Measurements from ENCODE around the gene UNC13D.
A peak's percentile ranks its signal among the peaks of the same experiment; 100 is the strongest.
"Not testable (repeated sequence)": the region's sequence is repeated elsewhere in the genome, so short reads cannot be mapped to it uniquely, and the experiment has no call there.

UNC13D gene

DNA sequence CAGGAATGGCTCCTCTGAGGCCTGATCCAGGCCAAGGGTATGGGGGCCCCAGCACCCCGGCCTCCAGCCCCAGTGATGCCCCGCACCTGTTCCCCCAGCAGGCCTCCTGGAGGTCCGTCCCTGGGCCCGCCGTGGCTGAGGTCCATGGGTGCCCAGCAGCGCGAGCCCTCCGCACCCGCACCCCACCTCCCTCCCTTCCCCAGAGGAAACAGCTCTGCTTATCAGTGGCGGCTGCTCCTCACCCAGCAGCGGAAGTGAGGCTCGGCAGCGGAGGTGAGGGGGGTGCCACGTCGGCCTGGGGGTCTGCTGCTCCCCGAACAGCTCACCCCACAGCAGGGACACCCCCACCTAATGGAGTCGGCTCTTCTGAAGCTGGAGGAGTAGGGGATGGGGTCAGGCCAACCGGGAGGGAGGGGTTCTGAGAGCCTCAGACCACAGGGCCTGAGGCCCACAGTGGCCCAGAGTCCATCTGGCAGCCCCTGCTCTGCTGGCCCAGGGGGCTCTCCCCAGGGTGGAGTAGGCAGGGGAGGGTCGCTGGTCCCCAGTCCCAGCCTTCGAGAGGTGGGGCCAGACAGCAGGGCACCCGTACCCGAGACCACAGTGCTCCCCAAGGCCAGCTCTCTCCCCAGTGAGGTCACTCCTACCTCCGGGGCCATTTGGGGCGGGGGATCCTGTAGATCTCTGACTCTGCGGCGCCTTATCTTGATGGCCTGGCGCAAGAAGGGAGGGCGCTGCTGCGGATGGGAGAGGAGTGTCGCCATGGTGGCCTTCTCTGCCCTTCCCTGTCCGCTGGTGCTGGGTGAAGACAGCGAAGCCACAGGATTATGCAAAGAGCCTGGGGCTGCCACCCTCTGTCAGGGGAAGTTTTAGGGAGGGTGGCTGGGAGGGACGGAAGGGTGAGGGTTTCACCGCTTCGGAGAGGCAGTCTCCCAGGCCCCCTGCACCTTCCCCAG lies at the start of gene UNC13D:
Gene UNC13D (minus strand): TSS at position 828 of the 953 bp plus-strand sequence. CDS start 67 bp downstream, at position 761.
- DNase-seq = no peak

DNA sequence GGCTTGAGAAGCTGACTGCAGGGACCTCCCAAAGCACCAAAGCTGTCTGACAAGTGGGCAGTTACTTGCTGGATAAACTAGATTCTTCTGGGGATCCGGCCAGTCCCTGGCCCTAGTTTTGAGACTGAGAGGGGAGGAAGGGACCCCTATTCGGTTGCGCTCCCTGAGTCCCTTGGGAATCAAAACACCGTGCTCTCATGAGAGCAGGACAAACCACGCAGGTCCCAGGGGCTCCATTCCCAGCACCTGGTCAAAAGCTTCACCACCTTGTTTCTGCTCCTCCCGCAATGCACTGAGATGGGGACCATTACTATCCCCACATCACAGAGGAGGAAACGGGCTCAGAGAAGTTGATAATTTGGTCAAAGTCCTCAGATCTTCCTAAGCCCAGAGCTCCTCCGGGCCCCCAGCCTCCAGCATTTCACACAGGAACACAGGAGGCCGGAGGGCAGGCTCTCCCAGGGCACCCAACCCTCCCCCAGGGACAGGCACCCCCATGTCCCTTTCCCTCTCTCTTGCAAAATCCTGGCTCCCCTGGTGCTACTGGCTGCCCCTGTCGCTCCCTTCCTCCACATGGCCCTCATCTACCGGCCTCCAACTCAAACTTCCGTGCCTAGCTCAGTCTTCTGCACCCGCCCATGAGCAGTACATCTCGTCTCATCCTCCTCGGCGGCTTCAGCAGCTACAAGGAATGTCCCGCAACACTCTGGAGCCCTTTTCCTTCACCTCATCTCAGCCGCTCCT lies 49.3 kb upstream of the UNC13D start:
- DNase-seq = no peak

DNA sequence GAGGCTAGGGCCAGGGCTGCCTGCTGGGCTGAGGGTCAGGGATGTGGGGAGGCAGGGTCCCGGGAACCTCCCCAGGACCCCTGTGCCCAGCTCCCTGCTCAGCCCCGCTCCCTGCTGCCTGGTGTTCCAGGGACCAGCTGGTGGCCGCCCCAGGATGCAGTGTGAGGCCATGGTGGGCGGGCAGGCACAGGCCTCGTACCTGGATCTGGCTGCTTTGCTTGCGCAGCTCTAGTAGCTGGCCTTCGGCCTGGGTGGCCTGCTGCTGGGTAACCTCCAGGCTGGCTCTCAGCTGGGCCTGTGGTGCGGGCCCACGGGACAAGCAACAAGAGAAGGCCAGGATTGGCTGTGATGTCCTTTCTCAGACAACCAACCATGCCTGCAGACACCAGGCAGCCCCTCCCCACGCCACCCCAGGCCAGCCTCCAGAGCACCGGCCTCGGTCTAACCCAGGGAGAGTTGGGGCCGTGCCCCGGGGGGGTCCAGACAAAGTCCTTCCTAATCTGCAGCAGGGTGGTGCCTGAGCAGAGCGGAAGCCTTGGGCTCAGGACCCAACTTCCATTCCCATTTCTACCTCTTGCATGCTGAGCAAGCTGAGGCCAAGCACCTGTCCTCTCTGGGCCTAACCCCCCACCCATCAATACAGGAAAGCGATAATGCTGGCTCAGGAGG lies 48.5 kb upstream of the UNC13D start:
- no peak for DNase-seq

DNA sequence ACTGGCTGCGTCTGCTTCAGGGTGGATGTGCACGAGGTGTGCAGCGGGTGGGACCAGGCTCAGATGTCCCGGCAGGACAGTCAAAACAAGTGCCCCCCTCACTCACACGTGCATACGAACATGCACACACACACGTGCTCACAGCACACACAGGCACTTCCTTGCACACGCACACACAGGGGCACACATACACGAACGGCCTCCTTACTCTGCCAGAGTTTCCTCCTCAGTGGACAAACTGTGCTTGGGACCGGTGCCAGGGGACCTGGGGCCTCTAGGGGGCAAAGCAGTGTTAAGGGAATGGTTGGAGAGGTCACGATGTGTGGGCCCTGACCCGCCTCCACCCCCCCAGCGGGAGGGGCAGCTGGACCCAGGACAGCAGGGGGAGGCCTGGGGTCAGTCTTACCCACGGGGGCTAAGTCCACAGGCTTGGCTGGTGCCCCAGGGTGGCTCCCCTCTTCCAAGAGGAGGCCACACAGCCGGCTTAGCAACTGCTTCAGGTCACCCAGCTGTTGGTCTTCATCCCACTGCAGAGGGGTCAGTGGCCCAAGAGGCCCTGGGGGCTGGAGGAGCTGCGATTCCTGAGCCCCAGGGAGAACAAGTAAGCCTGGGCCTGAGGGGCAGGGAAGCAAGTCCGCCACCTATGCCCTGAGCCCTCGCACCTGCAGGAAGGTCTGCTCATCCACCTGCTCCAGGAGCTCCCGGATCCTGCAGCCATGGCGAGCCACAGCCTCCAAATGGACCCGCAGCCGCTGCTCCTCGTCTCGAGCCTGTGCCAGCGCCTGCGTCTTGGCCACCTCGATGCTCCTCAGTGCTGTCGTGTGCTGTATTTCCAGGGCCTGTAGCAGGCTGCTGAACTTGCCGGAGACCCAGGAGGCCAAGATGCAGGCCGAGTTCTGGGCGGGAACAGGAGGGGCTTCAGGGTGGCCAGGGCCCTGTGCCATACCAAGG lies 47.7 kb upstream of the UNC13D start:
- DNase-seq = no peak

DNA sequence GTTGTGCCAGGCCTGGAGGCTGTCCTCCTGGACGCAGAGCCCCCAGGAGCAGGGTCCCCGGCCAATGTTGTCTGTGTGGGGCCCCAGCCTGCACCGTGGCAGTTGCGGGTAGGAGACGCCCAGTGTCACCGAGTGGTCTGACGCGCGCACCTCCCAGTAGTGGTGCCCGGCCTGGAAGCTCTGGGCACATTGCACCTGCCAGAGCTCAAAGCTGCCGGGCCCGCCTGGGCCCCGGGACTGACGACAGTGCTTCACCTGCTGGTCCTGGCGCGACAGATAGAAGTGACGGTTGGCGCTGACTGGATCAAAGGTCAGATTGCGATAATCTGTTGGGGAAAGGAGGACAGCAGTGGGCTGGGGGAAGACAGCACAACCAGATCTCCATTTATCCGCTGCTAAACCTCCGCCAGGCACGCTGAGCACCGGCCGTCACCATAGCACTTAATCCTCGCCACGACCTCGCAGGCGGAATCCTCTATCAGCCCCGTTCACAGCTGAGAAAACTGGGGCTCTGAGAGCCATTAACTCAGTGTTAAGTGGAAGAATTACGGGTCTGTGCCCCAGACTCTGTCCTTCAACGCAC lies 46.9 kb upstream of the UNC13D start:
- DNase-seq = no peak

DNA sequence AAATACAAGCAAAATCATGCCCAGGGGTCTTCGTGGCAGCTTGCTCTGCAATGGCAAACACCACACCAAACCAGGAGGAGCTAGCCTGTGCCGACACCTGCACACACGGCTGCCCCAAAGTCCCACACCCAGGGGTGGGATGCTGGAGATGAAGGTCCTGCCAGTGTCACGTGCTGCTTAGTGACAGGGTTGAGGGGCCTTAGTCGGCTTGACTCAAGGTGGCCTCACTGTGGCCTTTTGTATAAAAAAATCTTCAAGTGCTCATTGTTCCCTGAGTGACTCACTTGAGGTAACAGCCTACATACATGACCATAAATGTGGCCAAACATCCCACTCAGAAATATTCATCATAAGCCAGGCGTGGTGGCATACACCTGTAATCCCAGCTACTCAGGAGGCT lies 45.2 kb upstream of the UNC13D start:
- no peak for DNase-seq

DNA sequence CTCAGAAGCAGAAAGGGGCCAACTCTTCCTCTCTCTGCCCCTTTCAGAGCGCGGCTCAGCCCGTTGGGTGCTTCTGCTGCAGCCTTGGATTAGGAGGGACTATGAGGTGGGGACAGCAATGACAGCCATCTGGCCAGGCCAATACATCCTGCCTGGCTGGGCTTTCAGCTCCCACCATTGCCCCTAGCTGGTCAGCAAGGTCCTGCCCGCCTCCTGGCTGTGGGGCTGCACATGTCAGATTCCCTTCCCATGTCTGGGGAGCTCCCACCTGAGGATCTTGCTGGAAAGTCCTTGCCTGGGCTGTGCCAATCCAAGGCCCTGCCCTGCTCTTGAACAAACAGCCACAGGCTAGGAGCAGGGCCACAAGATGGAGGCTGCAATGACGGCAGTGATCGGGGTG lies 44.3 kb upstream of the UNC13D start:
- DNase-seq = no peak

DNA sequence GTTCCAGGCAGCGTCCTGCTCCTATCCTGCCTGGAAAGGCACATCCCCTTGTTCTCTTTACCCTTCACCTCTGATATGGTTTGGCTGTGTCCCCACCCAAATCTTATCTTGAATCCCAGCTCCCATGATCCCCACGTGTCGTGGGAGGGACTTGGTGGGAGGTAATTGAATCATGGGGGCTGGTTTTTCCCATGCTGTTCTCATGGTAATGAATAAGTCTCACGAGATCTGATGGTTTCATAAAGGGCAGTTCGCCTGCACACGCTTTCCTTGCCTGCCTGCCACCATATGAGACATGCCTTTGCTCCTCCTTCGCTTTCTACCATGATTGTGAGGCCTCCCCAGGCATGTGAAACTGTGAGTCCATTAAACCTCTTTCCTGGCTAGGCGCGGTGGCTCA lies 41.7 kb upstream of the UNC13D start:
- DNase-seq = not testable (repeated sequence)

DNA sequence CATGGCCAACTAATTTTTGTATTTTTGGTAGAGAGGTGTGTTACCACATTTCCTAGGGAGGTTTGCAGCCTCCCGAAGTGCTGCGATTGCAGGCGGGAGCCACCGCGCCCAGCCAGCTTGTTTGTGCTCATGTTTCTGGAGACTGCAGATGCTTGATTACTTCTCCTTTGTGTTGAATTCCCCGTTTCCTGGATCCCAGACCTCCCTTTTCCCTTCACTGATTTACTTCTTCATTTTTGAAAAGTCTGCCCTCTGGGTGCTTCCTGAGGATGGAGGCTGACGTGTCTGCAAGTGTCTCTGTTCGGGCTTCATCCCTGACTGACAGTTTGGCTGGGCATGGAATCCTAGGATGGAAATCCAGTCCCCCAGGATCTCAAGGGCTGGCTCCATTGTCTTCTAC lies 41.2 kb upstream of the UNC13D start:
- DNase-seq = no peak

DNA sequence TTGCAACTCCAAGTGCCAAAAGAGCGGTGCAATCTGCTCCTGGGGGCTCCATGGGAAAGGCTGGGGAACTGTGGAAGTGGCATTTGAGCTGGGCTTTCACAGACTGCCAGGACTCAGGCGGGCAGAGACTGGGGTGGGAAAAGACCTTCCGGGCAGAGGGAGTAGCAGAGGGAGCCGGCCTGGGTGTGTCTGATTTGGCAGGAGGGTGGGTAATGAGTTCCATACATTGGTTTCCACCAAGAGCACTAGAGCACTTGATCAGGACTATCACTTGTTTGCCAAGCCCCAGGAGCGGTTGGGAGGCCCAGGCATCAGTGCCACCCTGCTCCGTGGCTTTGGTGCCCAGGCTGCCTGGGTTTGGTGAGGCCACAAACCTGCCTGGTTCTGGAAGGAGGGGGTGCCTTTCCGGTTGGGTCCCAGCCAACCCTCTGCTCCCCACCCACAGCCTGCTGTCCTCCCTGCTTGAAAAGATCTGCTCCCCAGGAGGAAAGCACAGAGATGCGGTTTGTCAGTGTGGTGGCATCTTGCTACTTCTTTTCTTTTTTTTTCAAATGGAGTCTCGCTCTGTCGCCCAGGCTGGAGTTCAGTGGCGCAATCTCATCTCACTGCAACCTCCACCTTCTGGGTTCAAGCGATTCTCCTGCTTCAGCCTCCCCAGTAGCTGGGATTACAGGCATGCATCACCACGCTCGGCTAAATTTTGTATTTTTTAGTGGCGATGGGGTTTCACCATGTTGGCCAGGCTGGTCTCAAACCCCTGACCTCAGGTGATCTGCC lies 37.7 kb upstream of the UNC13D start:
- no peak for DNase-seq

DNA sequence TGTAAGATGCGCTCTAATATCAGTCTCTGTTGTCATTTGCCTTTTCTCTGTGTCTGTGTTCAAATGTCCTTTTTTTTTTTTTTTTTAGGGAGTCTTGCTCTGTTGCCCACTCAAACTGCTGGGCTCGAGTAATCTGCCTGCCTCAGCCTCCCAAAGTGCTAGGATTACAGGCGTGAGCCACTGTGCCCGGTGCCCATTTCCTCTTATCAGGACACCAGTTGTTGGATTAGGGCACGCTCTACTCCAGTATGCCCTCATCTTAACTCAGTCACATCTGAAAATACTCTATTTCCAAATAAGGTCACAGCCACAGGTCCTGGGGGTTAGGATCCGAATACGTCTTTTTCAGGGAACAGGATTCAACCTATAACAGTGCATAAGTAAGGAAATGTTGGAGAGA lies 36.1 kb upstream of the UNC13D start:
- no peak for DNase-seq

DNA sequence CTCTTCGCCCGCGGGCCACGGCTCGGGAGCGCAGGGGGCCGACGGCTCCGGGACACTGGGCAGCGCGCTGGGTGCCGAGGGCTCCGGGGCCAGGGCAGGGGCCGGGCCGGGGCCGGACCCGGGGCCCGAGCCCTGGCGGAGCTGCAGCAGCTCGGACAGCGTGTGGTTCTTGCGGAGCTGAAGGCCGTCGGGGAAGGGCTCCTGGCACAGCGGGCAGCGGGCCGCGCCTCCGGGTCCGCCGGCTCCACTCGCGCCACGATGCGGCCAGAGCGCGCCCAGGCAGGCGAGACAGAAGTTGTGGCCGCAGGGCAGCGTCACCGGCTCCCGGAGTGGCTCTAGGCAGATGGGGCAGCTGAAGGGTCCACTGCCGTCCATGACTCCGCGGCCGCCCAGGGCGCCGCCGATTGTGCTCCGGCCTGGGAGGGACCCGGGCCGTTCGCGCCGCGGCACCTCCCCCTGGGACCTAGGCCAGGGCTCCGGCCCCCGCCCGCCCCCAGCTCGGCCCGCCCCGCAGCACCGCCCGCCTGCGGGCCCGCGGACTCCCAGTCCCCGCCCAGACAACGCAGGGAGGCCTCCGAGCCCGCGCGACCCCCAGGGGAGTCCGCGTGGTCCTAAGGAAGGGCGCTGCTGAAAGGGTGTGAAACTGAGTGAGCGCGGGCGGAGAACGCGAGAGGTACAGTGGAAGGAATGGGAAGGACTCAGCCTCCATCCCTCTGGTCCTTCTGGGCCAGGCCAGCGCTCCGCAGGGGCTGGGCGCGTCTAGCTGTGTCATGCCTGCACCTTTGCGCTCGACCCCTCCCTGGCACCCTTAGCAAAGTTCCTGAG lies 34.2 kb upstream of the UNC13D start, which contains the start of gene TRIM47:
Gene TRIM47 (minus strand): TSS at position 408 of the 825 bp plus-strand sequence. CDS start 33 bp downstream, at position 375.
- DNase-seq = peak; percentile 65

DNA sequence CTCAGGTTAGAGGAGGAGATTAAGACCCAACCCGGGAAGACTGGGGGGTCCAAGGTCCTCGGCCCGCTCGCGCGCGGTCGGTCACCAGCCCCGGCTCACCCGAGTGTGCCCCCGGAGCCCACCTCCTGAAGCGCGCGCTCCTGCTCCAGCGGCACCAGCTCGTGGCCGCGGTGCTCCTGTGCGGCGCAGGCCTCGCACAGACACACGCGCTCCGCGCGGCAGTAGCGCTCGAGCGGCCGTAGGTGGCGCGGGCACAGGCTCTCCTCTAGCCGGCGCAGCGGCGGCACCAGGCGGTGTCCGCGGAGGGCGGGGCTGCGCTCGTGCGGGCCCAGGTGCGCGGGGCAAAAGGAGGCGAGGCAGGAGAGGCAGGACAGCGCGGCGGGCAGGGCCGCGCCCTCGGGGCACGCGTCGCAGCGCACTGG lies 33.6 kb upstream of the UNC13D start:
- peak; percentile 73 for DNase-seq

DNA sequence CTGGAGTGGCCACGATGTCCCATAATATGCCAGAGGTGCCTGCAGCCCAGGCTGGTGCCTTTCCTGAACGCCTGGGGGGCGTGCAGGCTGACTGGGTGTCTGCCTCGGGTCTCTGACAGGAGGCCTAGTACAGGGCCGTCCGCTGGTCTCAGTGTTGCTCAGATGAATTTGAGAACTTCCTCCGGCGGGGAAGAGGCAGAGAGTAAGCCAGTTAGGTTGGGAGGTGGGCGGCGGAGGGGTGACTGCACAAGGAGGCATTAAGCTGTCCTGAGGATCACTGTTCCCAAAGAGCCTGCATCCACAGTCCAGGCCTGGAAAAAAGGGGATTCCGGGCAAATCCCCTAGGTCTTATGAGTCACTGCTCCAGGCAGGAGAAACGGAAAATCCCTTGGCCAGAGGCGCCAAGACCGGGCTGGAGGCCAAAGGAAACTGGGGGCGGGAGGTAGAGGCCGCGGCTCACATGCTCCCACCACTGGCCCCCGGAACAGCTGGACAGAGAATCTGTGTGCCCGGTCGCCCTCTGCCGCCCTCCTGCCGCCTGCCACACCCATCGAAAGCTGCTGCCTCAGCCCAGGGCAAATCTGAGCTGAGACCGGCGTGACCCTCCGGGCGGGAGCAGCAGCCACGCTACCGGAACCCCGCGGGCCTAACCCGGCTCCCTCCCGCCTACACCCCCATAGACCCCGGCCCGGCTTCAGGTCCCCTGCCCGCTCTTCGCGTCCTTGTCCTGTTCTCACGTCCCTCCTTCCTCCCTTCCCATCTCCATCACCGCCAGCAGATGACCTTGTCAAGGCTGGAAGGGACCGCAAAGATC lies 32.9 kb upstream of the UNC13D start:
- no peak for DNase-seq

DNA sequence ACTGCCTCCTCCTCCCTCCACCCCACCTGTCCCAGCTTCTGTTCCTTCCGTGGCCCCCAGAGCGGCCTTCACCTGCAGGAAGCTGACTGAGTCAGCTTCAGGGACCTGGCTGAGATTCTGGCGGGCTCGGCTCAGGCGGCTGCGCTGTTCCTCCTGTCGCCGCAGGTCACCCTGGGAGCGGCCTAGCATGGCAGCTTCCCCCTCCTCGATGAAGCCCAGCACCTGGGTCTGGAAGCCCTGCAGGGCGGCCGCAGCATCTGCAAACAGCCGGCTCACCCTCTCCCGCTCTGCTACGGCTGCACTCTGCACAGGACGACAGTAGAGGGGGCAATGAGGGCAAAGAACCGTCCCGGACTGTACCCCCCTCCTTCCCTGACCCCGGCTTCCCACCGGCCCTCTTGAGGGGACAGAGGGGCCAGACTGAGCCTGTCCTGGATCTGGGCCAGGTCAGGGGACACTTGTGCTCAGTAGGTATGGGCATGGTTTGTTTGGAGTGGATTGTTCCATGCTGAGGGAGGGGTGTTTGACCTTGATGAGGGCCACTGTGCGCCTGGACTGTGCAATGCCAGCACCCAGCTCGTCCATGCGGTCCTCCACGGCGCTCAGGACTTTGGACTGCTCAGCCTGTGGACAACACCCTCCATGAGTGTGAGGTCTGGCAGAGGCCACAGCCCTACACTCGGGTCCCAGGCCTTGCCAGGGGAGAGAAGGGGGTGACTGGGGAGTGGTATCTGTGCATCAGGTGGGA lies 32.2 kb upstream of the UNC13D start:
- DNase-seq = peak; percentile 73

DNA sequence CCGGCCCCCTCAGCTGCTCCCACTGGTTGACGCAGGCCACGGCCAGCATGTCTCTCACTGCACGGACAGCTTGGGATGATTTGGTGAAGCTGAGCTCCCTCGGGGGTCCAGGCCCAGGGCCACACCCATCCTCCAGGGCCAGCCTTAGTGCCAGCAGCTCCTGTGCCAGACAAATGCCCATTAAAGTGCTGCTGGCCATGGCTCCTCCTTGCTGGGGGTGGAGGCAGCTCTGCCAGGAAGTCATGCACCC lies 31.7 kb upstream of the UNC13D start:
- no peak for DNase-seq

DNA sequence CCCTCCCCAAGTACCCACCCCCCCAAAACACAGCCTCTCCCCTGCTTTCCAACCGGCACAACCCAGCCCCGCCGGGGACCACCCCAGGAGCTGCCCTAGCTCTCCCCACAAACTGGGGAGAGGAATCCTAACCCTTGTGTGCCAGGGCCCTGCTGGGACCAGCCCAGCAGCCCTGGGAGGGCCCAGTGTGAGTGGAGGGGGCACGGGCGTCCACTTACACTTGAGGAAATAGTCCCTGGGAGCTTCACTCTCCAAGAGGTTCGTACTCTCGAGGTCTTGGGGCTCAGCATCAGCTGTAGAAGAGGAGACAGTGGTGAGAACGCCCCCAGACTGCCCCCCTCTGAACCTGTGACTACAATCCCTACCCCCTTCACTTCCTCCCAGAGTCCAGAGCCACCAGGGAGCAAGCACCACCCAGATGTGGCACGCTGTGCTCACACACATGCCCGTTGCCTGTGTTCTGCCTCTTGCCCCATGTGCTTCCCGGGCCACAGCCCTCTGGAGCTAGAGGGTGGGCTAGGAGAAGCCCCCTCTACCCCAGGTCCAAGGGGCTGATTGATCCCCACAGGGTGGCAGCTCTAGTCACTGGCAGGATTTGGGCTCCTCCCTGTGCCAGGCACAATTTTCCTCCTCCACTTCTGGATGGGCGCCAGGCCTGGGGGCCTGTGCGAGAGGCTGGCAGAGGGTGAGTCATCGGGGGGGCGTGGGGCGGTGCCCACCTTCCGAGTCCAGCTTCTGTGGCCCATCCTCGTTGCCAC lies 31.2 kb upstream of the UNC13D start:
- no peak for DNase-seq

All from NCI-H146 (cell line).